ENCODE results near the gene POLN.

Gene POLN

DNA sequence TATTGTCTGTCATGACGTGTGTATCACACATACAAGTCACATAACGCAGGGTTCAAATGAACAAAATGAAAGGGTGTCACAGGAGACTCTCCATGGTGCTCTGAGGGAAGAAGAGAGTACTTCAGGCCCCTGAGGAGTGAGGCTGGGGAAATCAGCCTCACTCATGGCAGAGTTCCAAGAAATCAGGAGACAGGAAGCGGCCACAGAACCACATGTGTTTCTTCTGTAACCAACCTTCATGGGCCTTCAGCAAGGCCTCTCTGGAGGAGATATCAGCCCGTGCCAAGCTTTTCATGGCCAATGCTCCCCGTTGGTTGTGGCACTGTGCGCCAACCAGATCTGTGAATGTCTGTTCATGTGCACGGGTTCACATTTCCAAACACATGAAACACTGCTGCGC, 106.8 kb downstream of the POLN start:
- TF ChIP-seq, protein P1, sequence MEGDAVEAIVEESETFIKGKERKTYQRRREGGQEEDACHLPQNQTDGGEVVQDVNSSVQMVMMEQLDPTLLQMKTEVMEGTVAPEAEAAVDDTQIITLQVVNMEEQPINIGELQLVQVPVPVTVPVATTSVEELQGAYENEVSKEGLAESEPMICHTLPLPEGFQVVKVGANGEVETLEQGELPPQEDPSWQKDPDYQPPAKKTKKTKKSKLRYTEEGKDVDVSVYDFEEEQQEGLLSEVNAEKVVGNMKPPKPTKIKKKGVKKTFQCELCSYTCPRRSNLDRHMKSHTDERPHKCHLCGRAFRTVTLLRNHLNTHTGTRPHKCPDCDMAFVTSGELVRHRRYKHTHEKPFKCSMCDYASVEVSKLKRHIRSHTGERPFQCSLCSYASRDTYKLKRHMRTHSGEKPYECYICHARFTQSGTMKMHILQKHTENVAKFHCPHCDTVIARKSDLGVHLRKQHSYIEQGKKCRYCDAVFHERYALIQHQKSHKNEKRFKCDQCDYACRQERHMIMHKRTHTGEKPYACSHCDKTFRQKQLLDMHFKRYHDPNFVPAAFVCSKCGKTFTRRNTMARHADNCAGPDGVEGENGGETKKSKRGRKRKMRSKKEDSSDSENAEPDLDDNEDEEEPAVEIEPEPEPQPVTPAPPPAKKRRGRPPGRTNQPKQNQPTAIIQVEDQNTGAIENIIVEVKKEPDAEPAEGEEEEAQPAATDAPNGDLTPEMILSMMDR (IDR thresholded peaks at IDR 0.05; ENCODE audit: borderline replicate concordance, control extremely low read depth, extremely low read depth, insufficient read depth, missing control alignments), result no peak
- in situ Hi-C loops (cut with MboI; ENCODE audit: low sequenced_read_pairs, unreplicated experiment), result no loop called here
- no peak for DNase-seq (ENCODE audit: low spot score)

DNA sequence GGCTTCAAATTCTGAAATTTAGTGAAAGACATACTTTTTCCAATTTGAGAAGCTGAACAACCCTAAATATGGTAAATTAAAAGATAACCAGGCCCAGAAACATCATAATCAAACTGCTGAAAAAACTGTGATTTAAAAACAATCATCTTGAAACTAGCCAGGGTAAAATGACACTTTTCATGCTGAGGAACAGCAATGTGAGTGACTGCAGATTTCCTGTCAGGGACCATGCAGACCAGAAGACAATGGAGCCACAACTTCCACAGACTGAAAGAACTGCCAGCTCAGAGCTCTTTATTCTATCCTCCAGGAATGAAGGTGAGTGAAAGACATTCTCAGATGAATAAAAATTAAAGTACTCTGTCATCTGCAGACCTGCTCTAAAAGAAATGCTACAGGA, 109.5 kb downstream of the POLN start:
- TF ChIP-seq, protein P1 (IDR thresholded peaks at IDR 0.05; ENCODE audit: borderline replicate concordance, control extremely low read depth, extremely low read depth, insufficient read depth, missing control alignments), result no peak
- DNase-seq (ENCODE audit: low spot score), result no peak
- in situ Hi-C loops (cut with MboI; ENCODE audit: low sequenced_read_pairs, unreplicated experiment), result no loop called here

DNA sequence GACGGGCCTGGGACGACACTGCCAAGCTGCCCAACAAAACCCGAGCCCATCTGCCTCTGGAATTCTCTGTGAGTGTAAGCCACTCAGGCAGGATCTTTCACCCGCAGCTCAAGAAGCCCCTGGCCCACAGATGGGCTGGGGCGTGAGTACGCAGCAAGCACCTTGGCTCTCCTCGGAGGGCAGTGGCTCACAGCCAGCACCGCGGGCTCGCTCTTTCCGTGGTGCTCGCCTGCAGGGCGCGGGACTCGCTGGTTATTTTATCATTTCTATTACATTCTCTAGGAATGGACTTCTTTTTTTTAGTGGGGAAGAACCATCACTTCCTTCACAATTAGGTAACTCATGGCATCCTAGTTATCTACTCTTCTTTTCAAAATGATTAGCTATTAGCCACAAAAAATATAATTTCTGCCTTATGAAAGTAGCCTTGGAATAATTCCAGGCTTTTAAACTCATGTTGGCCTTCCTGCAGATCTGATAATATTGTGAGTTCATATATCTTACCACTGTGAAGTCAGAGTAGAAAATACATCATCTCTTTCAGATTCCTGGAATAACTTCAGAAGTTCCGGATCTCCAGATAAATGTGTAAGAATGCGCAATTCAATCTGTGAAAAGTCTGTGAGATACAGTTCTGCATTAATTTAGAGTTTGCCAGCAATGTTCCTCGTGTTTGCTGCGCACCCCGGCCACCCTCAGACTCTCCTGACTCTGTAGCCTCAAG, 114.2 kb downstream of the POLN start:
- in situ Hi-C loops (cut with MboI; ENCODE audit: low sequenced_read_pairs, unreplicated experiment), result no loop called here
- TF ChIP-seq, protein P1 (IDR thresholded peaks at IDR 0.05; ENCODE audit: borderline replicate concordance, control extremely low read depth, extremely low read depth, insufficient read depth, missing control alignments), result no peak

DNA sequence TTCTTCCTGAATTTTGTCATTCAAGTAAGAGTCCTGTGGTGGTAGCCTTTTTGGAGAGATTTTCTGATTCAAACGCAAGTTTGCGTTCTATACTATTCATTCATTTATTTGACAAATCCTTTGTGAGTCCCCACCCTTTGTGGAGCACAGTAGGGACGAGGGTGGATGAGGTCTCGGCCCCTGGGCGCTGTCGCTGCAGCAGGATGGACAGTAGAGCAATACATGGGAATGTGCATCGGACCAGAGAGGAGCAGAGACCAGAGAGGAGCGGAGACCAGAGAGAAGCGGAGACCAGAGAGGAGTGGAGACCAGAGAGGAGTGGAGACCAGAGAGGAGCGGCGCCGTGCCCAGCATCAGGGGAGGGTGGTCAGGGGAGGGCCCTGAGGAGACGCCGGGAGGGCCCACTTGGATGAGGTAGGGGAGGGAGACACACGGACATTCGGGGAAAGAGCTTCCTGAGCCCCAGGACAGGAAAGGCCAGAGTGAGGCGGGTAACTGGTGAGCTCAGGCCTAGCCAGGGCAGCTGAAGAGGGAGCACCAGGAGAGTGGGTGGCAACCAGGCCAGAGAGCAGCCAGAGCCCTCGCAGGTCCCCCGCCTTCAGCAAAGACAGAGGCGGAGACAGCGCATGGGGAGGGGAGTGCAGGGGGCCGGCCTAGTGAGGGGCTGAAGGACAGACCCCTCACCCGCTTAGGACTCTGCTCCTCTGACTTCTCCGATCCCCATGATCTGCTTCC, 115.4 kb downstream of the POLN start:
- TF ChIP-seq, protein P1 (IDR thresholded peaks at IDR 0.05; ENCODE audit: borderline replicate concordance, control extremely low read depth, extremely low read depth, insufficient read depth, missing control alignments), result no peak
- in situ Hi-C loops (cut with MboI; ENCODE audit: low sequenced_read_pairs, unreplicated experiment), result no loop called here

More for the DNA sequence above, 114.2 kb downstream of the POLN start:
- no peak for DNase-seq (ENCODE audit: low spot score)

DNA sequence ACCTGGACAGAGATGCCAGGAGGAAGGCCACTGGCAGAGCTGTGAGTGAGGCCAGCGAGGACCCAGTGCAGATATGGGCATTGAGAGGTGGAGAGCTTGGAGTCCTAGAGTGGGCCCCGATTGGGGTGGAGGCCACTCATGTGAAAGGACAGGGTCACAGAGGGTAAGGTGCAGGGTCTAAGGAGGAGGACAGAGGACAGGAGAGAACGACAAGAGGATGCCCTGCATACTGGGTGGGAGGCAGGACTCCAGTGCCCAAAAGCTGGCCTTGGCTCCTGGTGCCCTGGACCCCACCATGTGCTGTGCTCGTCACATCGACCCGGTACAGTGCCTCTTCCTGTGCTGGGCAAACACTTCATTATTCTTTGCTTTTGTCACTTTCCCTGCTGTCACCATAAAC, 116.1 kb downstream of the POLN start:
- DNase-seq (ENCODE audit: low spot score), result no peak
- in situ Hi-C loops (cut with MboI; ENCODE audit: low sequenced_read_pairs, unreplicated experiment), result no loop called here
- TF ChIP-seq, protein P1 (IDR thresholded peaks at IDR 0.05; ENCODE audit: borderline replicate concordance, control extremely low read depth, extremely low read depth, insufficient read depth, missing control alignments), result no peak

More for the DNA sequence above, 115.4 kb downstream of the POLN start:
- no peak for DNase-seq (ENCODE audit: low spot score)

DNA sequence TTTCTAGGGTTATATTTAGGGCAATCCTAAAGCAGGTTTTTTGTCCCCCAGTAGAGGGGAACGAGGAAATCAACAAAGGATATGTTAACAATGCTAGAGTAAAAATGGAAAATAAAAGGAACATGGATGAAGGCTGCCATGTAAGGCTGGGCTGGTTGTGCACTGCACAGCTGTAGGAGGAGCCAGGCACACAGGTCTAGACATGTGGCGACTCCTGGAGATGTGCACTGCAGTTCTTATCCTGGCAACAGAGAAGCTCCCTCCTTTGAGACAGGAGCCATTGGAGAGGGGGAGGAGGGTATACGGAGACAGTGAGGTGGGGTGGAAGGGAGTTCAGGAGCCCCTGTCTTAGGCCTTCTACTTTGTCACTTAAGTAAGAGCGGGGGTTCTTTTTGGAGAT, 116.9 kb downstream of the POLN start:
- TF ChIP-seq, protein P1 (IDR thresholded peaks at IDR 0.05; ENCODE audit: borderline replicate concordance, control extremely low read depth, extremely low read depth, insufficient read depth, missing control alignments), result no peak
- in situ Hi-C loops (cut with MboI; ENCODE audit: low sequenced_read_pairs, unreplicated experiment), result no loop called here
- no peak for DNase-seq (ENCODE audit: low spot score)

All from GM13976 (cell line).